GM19372 (cell line): Measurements from ENCODE around the gene CLIC1.

Experiments used
- ATAC-seq: cut with Tn5 transposase; IDR thresholded peaks from one replicate; pipeline ENCODE4 v1.9.1; 2021; ENCODE audit warnings: mild to moderate bottlenecking, low read depth, moderate library complexity; ENCODE audit not compliant: unreplicated experiment

The CLIC1 gene

DNA sequence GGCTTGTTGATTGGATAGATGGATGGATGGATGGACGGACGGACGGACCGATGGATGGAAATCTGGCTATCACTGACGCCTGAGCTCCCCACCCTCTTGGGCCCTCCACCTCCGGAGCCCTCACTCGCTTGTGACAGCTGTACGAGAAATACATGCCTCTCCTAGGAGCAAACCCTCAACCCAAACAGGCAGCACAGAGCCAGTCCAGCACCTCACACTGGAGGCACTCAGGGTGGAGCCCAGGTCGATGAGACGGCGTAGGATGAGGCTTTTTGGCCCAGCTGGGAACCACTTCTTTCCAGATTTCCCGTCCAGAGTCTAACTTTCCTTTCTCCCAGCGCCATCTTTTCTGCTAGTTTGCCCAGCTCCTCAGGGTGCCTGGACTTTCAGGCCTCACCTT lies 52.7 kb downstream of the CLIC1 start:
- no peak for ATAC-seq

DNA sequence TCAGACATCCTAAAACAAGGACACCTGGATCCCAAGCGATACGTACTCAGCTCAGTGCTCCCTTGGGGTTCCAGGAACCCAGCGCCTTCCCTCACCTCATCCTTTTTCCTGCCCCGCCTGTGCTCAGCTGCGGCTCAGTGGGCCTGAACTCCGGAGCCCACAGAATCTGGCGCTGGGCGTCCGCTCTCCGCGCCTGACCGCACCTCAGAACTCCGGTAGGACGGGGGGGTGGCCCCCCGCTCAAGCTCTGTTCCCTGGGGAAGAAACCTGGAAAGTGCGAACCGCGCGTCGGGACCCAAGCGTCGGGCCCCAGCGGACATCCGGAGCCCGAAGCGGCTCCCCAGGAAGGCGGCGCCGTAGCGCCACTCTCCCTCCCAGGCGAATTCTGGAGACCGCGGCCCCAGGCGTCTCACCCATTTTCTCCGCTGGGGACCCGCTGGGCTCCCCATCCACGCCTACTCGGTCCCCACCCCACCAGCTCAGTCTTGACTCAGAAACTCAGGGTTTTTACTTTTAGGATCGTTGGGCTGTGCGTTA lies 55.1 kb downstream of the CLIC1 start:
- ATAC-seq = no peak
